ENCODE measurements around the gene CRTAP. TPM values are rescaled to one million over a fixed set of nuclear protein-coding genes. Genes with fewer than 3 reads are reported as not detected.
"Not testable (repeated sequence)": the region's sequence is repeated elsewhere in the genome, so short reads cannot be mapped to it uniquely, and the experiment has no call there.

CRTAP gene
- 109 and 323 TPM in 2 replicates for total RNA-seq (ENCODE audit: low replicate concordance)

DNA sequence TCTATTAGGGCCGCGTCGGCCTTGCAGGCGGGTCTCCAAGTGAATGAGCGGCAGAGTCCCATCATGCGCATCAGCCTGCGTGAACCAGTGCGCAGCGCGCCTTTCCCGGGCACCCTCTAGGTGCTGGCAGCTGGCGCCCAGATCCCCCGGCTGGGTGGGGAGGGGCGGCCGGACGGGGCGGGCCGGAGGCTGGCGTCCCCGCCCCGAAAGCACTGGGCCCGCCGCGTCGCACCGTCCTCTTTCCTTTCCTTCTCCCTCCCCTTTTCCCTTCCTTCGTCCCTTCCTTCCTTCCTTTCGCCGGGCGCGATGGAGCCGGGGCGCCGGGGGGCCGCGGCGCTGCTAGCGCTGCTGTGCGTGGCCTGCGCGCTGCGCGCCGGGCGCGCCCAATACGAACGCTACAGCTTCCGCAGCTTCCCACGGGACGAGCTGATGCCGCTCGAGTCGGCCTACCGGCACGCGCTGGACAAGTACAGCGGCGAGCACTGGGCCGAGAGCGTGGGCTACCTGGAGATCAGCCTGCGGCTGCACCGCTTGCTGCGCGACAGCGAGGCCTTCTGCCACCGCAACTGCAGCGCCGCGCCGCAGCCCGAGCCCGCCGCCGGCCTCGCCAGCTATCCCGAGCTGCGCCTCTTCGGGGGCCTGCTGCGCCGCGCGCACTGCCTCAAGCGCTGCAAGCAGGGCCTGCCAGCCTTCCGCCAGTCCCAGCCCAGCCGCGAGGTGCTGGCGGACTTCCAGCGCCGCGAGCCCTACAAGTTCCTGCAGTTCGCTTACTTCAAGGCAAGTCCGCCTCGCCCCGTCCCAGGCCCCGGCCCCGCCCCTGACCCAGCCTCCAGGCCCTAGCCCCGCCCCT lies at the start of gene CRTAP:
CRTAP (plus strand) TSS at position 243 of the 850 bp plus-strand sequence; CDS start at position 307, 64 bp downstream.
- peak within 1 kb of the TSS; percentile 82 for H3K4me3 ChIP-seq (ENCODE audit: low read depth, low read length)
- TF ChIP-seq, protein P1, sequence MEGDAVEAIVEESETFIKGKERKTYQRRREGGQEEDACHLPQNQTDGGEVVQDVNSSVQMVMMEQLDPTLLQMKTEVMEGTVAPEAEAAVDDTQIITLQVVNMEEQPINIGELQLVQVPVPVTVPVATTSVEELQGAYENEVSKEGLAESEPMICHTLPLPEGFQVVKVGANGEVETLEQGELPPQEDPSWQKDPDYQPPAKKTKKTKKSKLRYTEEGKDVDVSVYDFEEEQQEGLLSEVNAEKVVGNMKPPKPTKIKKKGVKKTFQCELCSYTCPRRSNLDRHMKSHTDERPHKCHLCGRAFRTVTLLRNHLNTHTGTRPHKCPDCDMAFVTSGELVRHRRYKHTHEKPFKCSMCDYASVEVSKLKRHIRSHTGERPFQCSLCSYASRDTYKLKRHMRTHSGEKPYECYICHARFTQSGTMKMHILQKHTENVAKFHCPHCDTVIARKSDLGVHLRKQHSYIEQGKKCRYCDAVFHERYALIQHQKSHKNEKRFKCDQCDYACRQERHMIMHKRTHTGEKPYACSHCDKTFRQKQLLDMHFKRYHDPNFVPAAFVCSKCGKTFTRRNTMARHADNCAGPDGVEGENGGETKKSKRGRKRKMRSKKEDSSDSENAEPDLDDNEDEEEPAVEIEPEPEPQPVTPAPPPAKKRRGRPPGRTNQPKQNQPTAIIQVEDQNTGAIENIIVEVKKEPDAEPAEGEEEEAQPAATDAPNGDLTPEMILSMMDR (IDR thresholded peaks at IDR 0.05; ENCODE audit: insufficient read depth, low read length) = no peak
- DNase-seq (ENCODE audit: low read depth) = peak; percentile 96

DNA sequence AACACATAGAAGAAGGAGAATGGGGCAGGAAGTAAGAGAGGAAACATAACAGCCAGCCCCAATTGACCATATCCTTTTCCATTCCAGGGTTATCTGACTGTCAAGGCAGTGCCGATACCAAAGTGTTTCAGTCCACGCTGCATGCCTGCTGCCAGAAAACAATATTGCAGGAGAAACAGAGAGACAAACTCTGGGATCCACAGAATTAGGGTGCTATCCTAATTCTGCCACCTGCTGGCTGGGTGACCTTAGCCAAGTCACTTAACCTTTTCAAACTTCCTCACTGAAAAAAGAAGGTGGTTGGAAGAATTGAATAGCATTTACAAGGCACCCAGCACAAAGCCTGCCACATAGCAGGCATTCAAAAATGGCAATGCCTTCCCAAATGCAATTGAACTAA lies 48.9 kb upstream of the CRTAP start:
- TF ChIP-seq, protein P1 (IDR thresholded peaks at IDR 0.05; ENCODE audit: insufficient read depth, low read length) = no peak
- DNase-seq (ENCODE audit: low read depth) = no peak
- no peak overlapping the region for H3K4me3 ChIP-seq (ENCODE audit: low read depth, low read length)

DNA sequence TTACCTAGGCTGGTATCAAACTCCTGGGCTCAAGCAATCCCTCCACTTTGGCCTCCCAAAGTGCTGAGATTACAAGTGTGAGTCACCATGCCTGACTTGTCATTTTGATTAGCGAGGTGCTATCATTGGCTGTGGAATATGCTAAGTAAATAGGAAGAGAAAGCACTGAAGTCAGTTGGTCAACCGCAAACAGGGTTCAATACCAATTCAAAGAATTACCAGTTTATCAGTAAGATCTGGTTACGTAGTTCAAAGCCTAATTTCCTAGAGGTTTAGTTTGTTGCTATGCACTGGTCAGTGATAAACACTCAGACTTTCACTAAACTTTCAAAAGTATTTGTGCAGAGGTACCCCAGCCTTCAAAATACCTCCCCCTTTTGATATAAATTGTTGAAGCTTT lies 46.3 kb upstream of the CRTAP start:
- DNase-seq (ENCODE audit: low read depth) = peak; percentile 14
- TF ChIP-seq, protein P1 (IDR thresholded peaks at IDR 0.05; ENCODE audit: insufficient read depth, low read length) = no peak
- H3K4me3 ChIP-seq (ENCODE audit: low read depth, low read length) = no peak overlapping the region

DNA sequence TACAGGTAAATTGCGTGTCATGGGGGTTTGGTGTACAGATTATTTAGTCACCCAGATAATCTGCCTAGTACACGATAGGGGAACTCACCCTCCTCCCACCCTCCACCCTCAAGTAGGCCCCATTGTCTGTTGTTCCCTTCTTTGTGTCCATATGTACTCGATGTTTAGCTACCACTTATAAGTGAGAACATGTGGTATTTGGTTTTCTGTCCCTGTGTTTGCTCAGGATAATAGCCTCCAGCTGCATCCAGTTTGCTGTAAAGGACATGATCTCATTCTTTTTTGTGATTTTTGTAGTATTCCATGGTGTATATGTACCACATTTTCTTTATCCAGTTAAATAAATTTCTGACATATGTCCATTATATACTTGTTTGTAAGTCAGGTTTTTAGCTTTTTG lies 44.0 kb upstream of the CRTAP start:
- not testable (repeated sequence) for DNase-seq (ENCODE audit: low read depth); H3K4me3 ChIP-seq (ENCODE audit: low read depth, low read length)

DNA sequence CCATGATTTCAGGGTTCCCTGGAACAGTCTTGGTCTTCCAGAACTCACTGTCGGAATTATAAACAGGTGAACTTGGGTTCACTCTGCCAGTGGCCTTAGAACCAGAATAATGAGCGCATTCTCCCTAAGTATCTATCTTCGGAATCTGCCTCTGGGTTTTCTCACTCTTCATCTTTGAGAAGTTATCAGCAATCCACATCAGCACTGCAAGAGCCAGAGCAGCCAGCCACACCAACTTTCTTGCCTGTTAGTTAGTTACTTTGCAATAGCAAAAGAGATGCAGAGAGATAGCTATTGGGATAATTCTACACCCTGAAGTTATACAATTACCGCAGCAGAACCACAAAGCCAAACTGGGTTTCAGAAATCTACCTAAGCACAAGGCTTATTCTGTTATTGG lies 42.6 kb upstream of the CRTAP start:
- TF ChIP-seq, protein P1 (IDR thresholded peaks at IDR 0.05; ENCODE audit: insufficient read depth, low read length) = no peak
- no peak overlapping the region for H3K4me3 ChIP-seq (ENCODE audit: low read depth, low read length)
- no peak for DNase-seq (ENCODE audit: low read depth)

DNA sequence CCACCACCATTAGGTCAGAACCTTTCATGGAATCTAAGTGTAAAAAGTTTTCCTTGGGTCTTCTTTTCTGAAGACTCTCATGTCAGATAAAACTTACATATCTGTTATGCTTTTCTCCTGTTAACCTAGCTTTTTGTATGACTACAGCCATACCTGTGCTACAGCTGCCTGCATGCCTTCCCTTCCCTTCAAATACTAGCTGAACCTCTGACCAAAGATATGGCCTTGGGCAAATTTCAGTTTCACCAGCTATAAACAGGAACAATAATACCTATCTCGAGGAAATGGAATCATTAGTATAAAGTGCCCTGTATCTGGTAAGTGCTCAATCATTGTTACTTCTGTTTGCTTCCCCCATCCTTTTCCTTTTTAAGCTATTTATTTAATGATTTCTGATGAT lies 41.9 kb upstream of the CRTAP start:
- no peak overlapping the region for H3K4me3 ChIP-seq (ENCODE audit: low read depth, low read length)
- TF ChIP-seq, protein P1 (IDR thresholded peaks at IDR 0.05; ENCODE audit: insufficient read depth, low read length) = no peak
- DNase-seq (ENCODE audit: low read depth) = no peak

DNA sequence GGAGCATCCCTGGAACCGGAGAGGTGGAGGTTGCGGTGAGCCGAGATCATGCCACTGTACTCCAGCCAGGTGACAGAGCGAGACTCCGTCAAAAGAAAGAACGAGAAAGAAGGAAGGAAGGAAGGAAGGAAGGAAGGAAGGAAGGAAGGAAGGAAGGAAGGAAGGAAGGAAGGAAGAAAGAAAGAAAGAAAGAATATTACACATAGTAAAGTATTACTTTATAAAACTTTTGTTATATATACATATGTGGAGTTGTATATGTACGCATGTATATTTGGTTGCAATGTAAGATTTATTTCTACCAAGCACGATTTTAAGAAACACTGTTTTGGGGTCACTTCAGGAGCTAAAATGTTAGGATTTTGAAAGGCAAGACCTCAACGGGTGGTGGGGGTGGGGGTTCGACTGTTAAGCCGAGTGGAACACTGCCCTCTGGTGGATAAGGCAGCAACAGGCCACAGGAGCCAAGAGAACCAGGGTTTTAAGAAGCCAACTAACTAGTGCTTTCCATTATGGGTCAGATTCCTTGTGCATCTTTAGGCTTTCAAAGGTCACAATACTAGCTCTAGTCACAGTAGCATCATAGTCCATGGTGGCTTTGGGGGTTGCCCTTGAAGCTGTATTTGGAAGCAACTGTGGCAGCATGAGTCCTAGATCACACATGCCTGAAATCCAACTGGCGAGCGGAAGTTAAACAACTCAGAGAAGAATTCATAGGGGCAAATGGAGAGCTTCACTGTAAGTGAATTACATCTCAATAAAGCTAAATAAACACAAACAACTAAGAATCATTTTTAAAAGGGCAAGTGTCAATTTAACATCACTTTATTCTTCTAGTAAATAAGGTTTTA lies 39.4 kb upstream of the CRTAP start:
- TF ChIP-seq, protein P1 (IDR thresholded peaks at IDR 0.05; ENCODE audit: insufficient read depth, low read length) = peak; percentile 95
- DNase-seq (ENCODE audit: low read depth) = peak; percentile 77
- no peak overlapping the region for H3K4me3 ChIP-seq (ENCODE audit: low read depth, low read length)

Data from fibroblast of the aortic adventitia (primary cell).